GM21576 (cell line): Measurements from ENCODE around the gene ARAF.

Experiments
- ATAC-seq: cut with Tn5 transposase; IDR thresholded peaks from one replicate; pipeline ENCODE4 v1.9.1; 2021; ENCODE audit warnings: mild to moderate bottlenecking, moderate library complexity; ENCODE audit not compliant: unreplicated experiment

ARAF gene

DNA sequence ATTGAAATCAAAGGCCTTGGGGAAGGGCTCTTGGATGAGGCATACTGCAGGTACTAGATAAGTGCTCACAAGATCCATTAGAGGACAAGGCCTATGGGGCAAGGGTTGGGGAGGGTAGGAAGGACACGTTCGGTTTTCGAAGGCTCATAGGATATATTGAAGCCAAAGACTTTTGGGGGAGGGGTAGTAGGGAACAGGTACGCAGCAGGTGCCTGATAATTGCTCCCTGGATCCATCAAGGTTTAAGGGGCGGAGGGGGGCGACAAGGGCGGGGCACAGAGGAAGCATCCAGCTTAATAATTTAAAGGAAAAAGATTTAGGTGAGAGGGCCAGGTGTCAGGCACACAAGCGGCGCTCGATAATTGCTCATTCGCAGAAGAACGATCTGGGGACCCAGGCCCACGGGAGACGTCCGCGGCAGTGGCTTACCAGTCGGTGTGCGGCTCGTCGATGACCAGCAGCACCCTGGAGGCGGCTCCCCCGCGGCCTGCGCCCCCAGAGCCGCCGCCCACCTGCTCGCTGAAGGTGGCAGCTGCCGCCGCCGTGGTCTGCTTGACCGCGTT, 58.0 kb downstream of the ARAF start:
- no peak for ATAC-seq

DNA sequence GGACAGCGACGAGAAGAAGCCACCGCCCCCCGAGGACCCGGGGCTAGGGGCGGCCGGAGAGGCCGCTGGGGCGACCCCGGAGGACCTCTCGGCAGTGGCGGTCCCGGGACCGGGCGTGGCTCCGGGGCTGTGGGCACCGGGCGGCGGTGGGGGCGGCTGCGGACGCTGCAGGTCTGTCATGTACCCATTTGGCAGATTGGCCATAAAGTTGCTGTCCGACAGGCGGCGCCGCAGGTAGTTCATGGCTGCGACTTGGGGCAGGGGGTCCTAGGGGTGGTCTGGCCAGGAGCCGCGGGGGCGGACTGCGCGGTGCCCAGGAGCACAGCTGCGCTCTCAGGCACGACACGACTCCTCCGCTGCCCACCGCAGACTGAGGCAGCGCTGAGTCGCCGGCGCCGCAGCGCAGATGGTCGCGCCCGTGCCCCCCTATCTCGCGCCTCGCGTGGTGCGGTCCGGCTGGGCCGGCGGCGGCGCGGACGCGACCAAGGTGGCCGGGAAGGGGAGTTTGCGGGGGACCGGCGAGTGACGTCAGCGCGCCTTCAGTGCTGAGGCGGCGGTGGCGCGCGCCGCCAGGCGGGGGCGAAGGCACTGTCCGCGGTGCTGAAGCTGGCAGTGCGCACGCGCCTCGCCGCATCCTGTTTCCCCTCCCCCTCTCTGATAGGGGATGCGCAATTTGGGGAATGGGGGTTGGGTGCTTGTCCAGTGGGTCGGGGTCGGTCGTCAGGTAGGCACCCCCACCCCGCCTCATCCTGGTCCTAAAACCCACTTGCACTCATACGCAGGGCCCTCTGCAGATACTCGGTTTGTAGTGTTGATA, 58.7 kb downstream of the ARAF start, which contains the start of gene SYN1:
TSS of gene SYN1 (minus strand) at position 372 of the 817 bp plus-strand sequence. CDS start at position 243, 129 bp downstream.
- peak; percentile 62 for ATAC-seq

GRCh38 chrX:47620303-47620685, 59.3 kb downstream of the ARAF start:
- ATAC-seq, result no peak
